IMR-90 (cell line): ENCODE results near the gene NPPA. TPM values are rescaled to one million over a fixed set of nuclear protein-coding genes. Genes with fewer than 3 reads are reported as not detected.

Source experiments
- ATAC-seq: fragments of 200-7000 bp; cut with Tn5 transposase; 2 replicates; pipeline ENCODE4 v1.9.1; 2020; ENCODE audit warnings: low read depth, mild to moderate bottlenecking, moderate library complexity
- BruUV-seq: library from RNA; stranded (reverse); fragments of 400-500 nt; replicated peaks from 2 replicates; lab custom pipeline; 2021; lab: Mats Ljungman, UMichigan
- CTCF ChIA-PET: fragments of 300-600 bp; formaldehyde crosslinking; extraction: SDS; loops from one replicate; lab custom pipeline; 2021; ENCODE audit warnings: antibody characterized with exemption; lab: Yijun Ruan, JAX
- POLR2A ChIA-PET: fragments of 300-600 bp; sonication (Branson Sonifier 250); formaldehyde crosslinking; loops from one replicate; lab custom pipeline; 2022; ENCODE audit warnings: antibody characterized with exemption; ENCODE audit not compliant: unreplicated experiment; lab: Charles Lee
- DNase-seq: peaks from one replicate; pipeline ENCODE4 v3.0.0; 2013
- H2AFZ ChIP-seq: replicated peaks from 2 replicates; pipeline ENCODE3; 2013; ENCODE audit warnings: low read length, mild to moderate bottlenecking; ENCODE audit not compliant: poor library complexity
- H2AK5ac ChIP-seq: 2 replicates; pipeline ENCODE4 v1.6.1; 2013; ENCODE audit warnings: low read depth, low read length, inconsistent platforms
- H2AK9ac ChIP-seq: replicated peaks from 2 replicates; pipeline ENCODE3; 2013; ENCODE audit warnings: mild to moderate bottlenecking, low read depth, low read length, moderate library complexity; ENCODE audit not compliant: poor library complexity
- H2BK120ac ChIP-seq: 2 replicates; pipeline ENCODE4 v1.6.1; 2013; ENCODE audit warnings: low read depth, low read length, inconsistent platforms
- H2BK15ac ChIP-seq: 3 replicates; pipeline ENCODE4 v1.6.1; 2013; ENCODE audit warnings: low read depth, low read length, inconsistent platforms
- H2BK20ac ChIP-seq: 2 replicates; pipeline ENCODE4 v1.6.1; 2013; ENCODE audit warnings: low read depth, mild to moderate bottlenecking, inconsistent platforms, low read length, moderate library complexity
- H2BK5ac ChIP-seq: 2 replicates; pipeline ENCODE4 v1.6.1; 2013; ENCODE audit warnings: mild to moderate bottlenecking, low read depth, low read length, inconsistent platforms; ENCODE audit not compliant: poor library complexity, severe bottlenecking
- H3K14ac ChIP-seq: replicated peaks from 2 replicates; pipeline ENCODE4 v1.6.1; 2013; ENCODE audit warnings: low read depth, low read length, inconsistent platforms
- H3K18ac ChIP-seq: 2 replicates; pipeline ENCODE4 v1.6.1; 2013; ENCODE audit warnings: low read depth, low read length, control low read depth
- H3K23ac ChIP-seq: 2 replicates; pipeline ENCODE4 v1.6.1; 2013; ENCODE audit warnings: low read depth, low read length, inconsistent platforms
- H3K27ac ChIP-seq: 2 replicates; pipeline ENCODE4 v1.5.1; 2013; ENCODE audit warnings: mild to moderate bottlenecking, control low read depth, low read length; ENCODE audit not compliant: insufficient read depth
- H3K27me3 ChIP-seq: 2 replicates; pipeline ENCODE4 v1.6.1; 2013; ENCODE audit warnings: low read length; ENCODE audit not compliant: control insufficient read depth, insufficient read depth
- H3K36me3 ChIP-seq: 2 replicates; pipeline ENCODE4 v1.6.1; 2013; ENCODE audit warnings: low read length, mixed read lengths; ENCODE audit not compliant: control insufficient read depth, insufficient read depth
- H3K4ac ChIP-seq: 2 replicates; pipeline ENCODE4 v1.6.1; 2013; ENCODE audit warnings: low read depth, low read length, inconsistent platforms
- H3K4me1 ChIP-seq: 2 replicates; pipeline ENCODE4 v1.6.1; 2013; ENCODE audit warnings: low read length, mixed read lengths; ENCODE audit not compliant: control insufficient read depth, insufficient read depth
- H3K4me2 ChIP-seq: 2 replicates; pipeline ENCODE4 v1.6.1; 2013; ENCODE audit warnings: low read depth, mild to moderate bottlenecking, control low read depth, low read length, moderate library complexity
- H3K4me3 ChIP-seq: 2 replicates; pipeline ENCODE4 v1.5.1; 2013; ENCODE audit warnings: low read depth, mild to moderate bottlenecking, control low read depth, low read length, moderate library complexity; ENCODE audit not compliant: insufficient read depth
- H3K56ac ChIP-seq: 2 replicates; pipeline ENCODE4 v1.6.1; 2013; ENCODE audit warnings: low read length, inconsistent platforms; ENCODE audit not compliant: insufficient read depth; ENCODE audit errors: extremely low read depth
- H3K79me1 ChIP-seq, 2 experiments: 2 replicates each; pipeline ENCODE4 v1.6.1; 2013; ENCODE audit warnings: low read length in 2 of 2, inconsistent platforms in 1 of 2, low read depth in 1 of 2
- H3K9ac ChIP-seq: 2 replicates; pipeline ENCODE4 v1.6.1; 2013; ENCODE audit warnings: low read depth, low read length, control low read depth
- H3K9me1 ChIP-seq: 2 replicates; pipeline ENCODE4 v1.6.1; 2013; ENCODE audit warnings: low read length, inconsistent platforms; ENCODE audit not compliant: insufficient read depth
- H3K9me3 ChIP-seq: 2 replicates; pipeline ENCODE4 v1.6.1; 2013; ENCODE audit warnings: low read length; ENCODE audit not compliant: control insufficient read depth, insufficient read depth
- H4K20me1 ChIP-seq: 2 replicates; pipeline ENCODE4 v1.6.1; 2013; ENCODE audit warnings: low read length, inconsistent platforms; ENCODE audit not compliant: insufficient read depth
- H4K5ac ChIP-seq: 2 replicates; pipeline ENCODE4 v1.6.1; 2013; ENCODE audit warnings: mild to moderate bottlenecking, low read depth, low read length, control low read depth
- H4K8ac ChIP-seq, 2 experiments: 2 replicates each; pipeline ENCODE4 v1.6.1; 2013; ENCODE audit warnings: low read depth in 2 of 2, low read length in 2 of 2, control low read depth in 1 of 2, inconsistent platforms in 1 of 2
- H4K91ac ChIP-seq: 2 replicates; pipeline ENCODE4 v1.6.1; 2013; ENCODE audit warnings: low read depth, low read length, inconsistent platforms; ENCODE audit not compliant: insufficient read depth
- CHD1 ChIP-seq: IDR thresholded peaks from 2 replicates; pipeline ENCODE4 v1.6.1; 2012; ENCODE audit warnings: low read depth, low read length, improper control_type of control experiment
- FOS ChIP-seq: fragments of 150-350 bp; IDR thresholded peaks from 2 replicates; pipeline ENCODE4 v1.6.1; 2016; ENCODE audit warnings: low read depth, low read length
- NFE2L2 ChIP-seq: fragments of 150-350 bp; IDR thresholded peaks from 2 replicates; pipeline ENCODE4 v1.6.1; 2016; ENCODE audit warnings: low read depth, mild to moderate bottlenecking, low read length
- RAD21 ChIP-seq: IDR thresholded peaks from 2 replicates; pipeline ENCODE4 v1.6.1; 2012; ENCODE audit warnings: low read length, improper control_type of control experiment
- RFX5 ChIP-seq: IDR thresholded peaks from 2 replicates; pipeline ENCODE4 v1.8.0; 2012; ENCODE audit warnings: low read depth, mild to moderate bottlenecking, low read length, moderate library complexity
- SMC3 ChIP-seq: fragments of 150-350 bp; IDR thresholded peaks from 2 replicates; pipeline ENCODE4 v1.6.1; 2016; ENCODE audit warnings: low read depth, mild to moderate bottlenecking, antibody characterized with exemption, low read length, moderate library complexity
- WGBS, 2 experiments: methylation state at CpG; one replicate each; pipeline versions ENCODE4 v1.1.5 to v1.1.7; 2013; ENCODE audit warnings: missing lambda C conversion rate in 2 of 2; ENCODE audit not compliant: insufficient read length in 1 of 2; ENCODE audit errors: extremely low coverage in 2 of 2; 5-methylcytosine and 5-hydroxymethylcytosine counted together
- dilution Hi-C: fragments of 300-500 bp; cut with HindIII; formaldehyde crosslinking; loops from one replicate; pipeline ENCODE4 v1.14.3; 2018; ENCODE audit warnings: low sequenced_read_pairs; ENCODE audit not compliant: unreplicated experiment
- in situ Hi-C: fragments of 300-500 bp; cut with MboI; formaldehyde crosslinking; loops from 3 replicates; pipeline ENCODE4 v1.14.3; 2019; ENCODE audit warnings: low sequenced_read_pairs, inconsistent platforms, mixed read lengths
- intact Hi-C: fragments of 100-400 bp; cut with micrococcal nuclease; formaldehyde crosslinking; loops from 2 replicates; pipeline ENCODE4 v1.10.0; 2022
- polyA plus RNA-seq, 3 experiments: library from polyadenylated mRNA; depleted of rRNA; stranded (reverse); fragments of >200 nt; gene quantifications; 2 replicates each; pipeline ENCODE4 v1.2.3, GENCODE V29; 2012; ENCODE audit warnings: low replicate concordance in 1 of 3
- total RNA-seq: library from RNA; depleted of rRNA; stranded (reverse); fragments of >200 nt; gene quantifications from 2 replicates; pipeline ENCODE4 v1.2.3, GENCODE V29; 2012

The NPPA gene
- total and polyA plus RNA-seq, 2 of the 4 experiments (the other 2 are of a cell fraction), result not detected

DNA sequence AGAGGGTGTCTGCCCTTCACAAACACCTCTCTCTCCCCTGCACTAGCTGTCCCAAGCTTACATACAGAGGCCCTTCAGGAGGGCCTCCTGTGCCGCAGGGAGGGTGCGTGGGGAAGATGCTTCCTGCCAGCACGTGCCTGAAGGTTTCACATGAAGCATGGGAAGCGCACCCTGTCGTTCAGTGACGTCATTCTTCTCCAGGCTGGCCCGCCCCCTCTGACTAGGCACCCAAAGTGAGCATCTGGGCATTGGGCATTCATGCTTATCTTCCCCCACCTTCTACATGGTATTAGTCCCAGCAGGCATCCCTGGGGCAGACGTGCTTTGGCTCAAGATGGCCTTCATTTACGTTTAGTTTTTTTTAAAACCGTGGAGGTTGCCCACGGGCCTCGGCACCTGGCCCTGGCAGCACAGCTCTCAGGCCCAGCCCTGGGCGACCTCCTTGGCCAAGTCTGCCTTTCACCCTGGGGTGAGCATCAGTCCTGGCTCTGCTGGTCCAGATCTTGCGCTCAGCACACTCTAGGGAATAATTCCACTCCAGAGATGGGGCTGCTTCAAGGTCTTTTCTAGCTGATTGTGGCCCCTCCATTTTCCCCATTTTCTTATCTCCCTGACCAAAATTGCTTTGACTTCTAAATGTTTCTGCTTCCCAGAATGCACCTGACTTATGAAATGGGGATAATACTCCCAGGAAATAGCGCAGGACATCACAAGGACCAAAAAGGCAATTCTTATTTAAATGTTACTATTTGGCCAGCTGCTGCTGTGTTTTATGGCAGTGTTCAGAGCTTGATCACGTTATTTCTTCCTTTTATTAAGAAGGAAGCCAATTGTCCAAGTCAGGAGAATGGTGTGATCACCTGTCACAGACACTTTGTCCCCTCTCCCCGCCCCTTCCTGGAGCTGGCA is 6.1 kb downstream of the NPPA start:
- H3K79me1 ChIP-seq, result no peaks in the 10 kb centered on the region
- no peak overlapping the region for H4K5ac ChIP-seq
- dilution Hi-C loops, result no loop called here
- peaks cover 7% of the 10 kb centered on the region; the same call in 1 of the 2 replicates for H3K9me1 ChIP-seq
- H2BK15ac ChIP-seq, result no peak overlapping the region
- no peak overlapping the region for H4K91ac ChIP-seq
- no peak overlapping the region for H2AK5ac ChIP-seq
- intact Hi-C loops, result no loop called here
- no peak overlapping the region for H3K4ac ChIP-seq
- DNase-seq (peak; percentile 12), ATAC-seq (no peak)
- no peak overlapping the region for H3K4me2 ChIP-seq
- no peak overlapping the region for H3K23ac ChIP-seq
- H3K27ac ChIP-seq, result no peak overlapping the region
- 87% methylated on average over 14 of the region's 17 CpGs; no CpG with 5 or more reads in 1 of the 2 experiments for WGBS, 2 experiments
- no peak overlapping the region for H2AFZ ChIP-seq
- H2AK9ac ChIP-seq, result no peak overlapping the region
- no peak overlapping the region for H2BK20ac ChIP-seq
- no TSS peak for BruUV-seq
- no peak overlapping the region for H3K14ac ChIP-seq
- POLR2A ChIA-PET, result no interaction called here
- in situ Hi-C loops, result loop anchor here (5.0 kb wide), 1 partner anchor 56 kb away; no protein-coding TSS in a partner anchor
- H2BK5ac ChIP-seq, result no peak overlapping the region
- no peak overlapping the region for H2BK120ac ChIP-seq
- H4K20me1 ChIP-seq, result peaks cover 10% of the 10 kb centered on the region; the same call in 1 of the 2 replicates
- peaks cover 2% of the 10 kb centered on the region; the same call in 1 of the 2 replicates for H3K4me1 ChIP-seq
- H3K4me3 ChIP-seq, result no peak overlapping the region
- CTCF ChIA-PET, result no interaction called here
- H3K36me3 ChIP-seq, result peaks cover 63% of the 10 kb centered on the region
- no peak overlapping the region for H3K18ac ChIP-seq
- no peak overlapping the region for H3K9ac ChIP-seq
- no peak overlapping the region for H3K56ac ChIP-seq
- TF ChIP-seq SMC3 (no peak), FOS (no peak), CHD1 (no peak), RAD21 (no peak), RFX5 (no peak), NFE2L2 (no peak)
- no peaks in the 10 kb centered on the region for H3K27me3 ChIP-seq
- H3K9me3 ChIP-seq, result no peaks in the 10 kb centered on the region
- H4K8ac ChIP-seq, result no peak overlapping the region
